DMS79 (cell line): ENCODE measurements around the gene MPPE1.

Experiments
- DNase-seq: peaks from one replicate; lab custom pipeline; 2025; lab: John Stamatoyannopoulos, UW

The MPPE1 gene

DNA sequence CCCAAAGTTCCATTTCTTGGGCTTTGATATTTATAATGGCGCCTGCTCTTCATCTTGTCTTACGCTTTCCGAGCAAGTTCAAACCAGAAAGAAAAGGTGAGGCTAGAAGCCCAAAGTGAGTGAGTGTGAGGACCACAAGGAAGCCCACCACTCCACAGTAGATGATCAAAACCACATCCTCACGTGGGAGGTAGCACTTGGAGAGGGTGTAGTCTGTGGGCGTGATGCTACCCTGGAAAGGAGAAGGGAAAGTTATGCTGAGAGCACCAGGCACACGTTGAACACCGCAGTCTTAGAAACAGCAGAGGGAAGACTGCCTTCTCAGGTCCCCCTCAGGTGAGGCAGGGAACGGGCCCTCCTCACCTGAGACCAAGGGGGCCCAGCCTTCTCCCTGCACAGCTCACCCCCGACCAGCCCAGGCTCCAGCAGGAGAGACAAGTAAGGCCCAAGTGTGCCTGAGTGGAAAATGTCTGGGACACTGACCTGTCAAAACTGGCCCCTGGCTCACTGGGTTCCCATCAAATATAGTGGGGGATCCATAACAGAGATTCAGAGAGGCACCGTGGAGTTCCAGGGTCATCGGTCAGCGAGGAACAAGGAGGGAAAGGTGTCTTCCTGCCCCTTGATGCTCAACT, 23.6 kb downstream of the MPPE1 start:
- DNase-seq = no peak

- no peak for DNase-seq
Observed at GRCh38 chr18:11883153-11883552, 25.0 kb downstream of the MPPE1 start.

- DNase-seq = no peak
Observed at GRCh38 chr18:11882636-11883035, 25.5 kb downstream of the MPPE1 start.

DNA sequence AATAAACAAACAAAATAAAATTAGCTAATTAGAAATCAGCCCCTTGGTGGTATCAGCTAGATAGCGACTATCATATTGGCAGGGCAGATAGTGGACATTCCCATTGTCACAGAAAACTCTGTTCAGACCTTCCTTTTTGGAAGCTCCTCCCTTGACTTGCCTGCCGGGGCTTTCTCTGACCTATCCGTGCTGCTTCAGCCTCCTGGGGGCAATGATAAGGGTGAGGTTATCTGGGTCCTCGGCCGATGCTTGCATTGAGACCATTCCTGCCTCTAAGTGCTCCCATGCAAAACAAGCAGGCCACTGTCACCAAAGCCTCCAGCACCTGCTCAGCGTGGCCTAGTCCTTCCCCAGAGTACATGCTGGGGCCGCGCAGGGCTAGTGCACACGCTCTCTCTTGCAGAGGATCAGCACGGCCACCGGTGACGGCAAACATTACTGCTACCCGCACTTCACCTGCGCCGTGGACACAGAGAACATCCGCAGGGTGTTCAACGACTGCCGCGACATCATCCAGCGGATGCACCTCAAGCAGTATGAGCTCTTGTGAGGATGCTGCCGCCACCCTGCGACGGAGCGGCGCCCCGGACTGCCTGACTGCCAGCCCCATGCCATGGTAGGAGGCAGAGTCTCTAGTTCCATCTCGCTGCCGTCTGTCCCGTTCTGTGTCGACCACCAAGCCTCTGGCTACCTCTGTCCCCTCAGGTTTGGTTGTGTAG, 27.4 kb downstream of the MPPE1 start:
- DNase-seq = no peak

GRCh38 chr18:11877497-11878135, 30.5 kb downstream of the MPPE1 start:
- no peak for DNase-seq

- no peak for DNase-seq
Observed at GRCh38 chr18:11874676-11875075, 33.4 kb downstream of the MPPE1 start.

- no peak for DNase-seq
Observed at GRCh38 chr18:11873670-11874340, 34.3 kb downstream of the MPPE1 start.

GRCh38 chr18:11872479-11873136, 35.5 kb downstream of the MPPE1 start:
- DNase-seq = no peak

DNA sequence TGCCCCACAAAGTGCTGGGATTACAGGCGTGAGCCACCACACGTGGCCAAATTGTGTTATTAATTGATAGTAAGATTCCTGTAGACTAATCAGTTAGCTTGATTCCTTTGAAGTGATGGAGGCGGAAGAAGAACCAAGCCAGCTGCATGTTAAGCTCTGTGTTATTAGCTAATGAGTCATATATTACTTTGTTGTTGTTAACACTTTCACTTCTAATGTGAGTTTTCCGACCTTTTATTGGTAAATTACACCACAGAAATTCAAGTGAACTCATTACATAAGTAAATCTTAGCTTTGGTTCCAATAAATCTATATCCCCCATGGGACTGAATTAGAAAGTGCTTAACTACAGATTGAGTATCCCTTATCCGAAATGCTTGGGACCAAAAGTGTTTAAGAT, 36.6 kb downstream of the MPPE1 start:
- no peak for DNase-seq

- DNase-seq = no peak
Observed at GRCh38 chr18:11868230-11868629, 39.9 kb downstream of the MPPE1 start.

DNA sequence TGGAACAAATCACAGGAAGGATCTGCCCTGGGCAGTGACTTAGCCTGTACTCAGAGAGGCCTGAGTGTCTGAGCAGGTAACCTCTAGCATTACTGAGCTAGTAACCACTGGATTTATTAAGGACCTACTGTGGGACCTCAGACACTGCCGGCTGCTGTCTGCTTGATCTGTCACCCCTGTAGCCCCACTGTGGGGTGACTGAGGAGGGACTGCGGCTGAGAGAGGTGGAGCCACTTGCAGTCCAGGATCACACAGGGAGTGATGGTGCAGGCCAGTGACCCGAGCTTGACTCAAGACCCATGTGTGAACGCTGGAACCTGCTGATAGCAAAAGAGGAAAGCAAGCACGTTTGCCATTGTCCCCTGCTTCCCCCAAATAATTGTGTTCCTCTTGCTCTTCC, 41.4 kb downstream of the MPPE1 start:
- DNase-seq = no peak

- DNase-seq = no peak
Observed at GRCh38 chr18:11866329-11866728, 41.8 kb downstream of the MPPE1 start.

- no peak for DNase-seq
Observed at GRCh38 chr18:11865071-11865470, 43.0 kb downstream of the MPPE1 start.

- no peak for DNase-seq
Observed at GRCh38 chr18:11864471-11864870, 43.6 kb downstream of the MPPE1 start.

- no peak for DNase-seq
Observed at GRCh38 chr18:11862468-11863137, 45.5 kb downstream of the MPPE1 start.

DNA sequence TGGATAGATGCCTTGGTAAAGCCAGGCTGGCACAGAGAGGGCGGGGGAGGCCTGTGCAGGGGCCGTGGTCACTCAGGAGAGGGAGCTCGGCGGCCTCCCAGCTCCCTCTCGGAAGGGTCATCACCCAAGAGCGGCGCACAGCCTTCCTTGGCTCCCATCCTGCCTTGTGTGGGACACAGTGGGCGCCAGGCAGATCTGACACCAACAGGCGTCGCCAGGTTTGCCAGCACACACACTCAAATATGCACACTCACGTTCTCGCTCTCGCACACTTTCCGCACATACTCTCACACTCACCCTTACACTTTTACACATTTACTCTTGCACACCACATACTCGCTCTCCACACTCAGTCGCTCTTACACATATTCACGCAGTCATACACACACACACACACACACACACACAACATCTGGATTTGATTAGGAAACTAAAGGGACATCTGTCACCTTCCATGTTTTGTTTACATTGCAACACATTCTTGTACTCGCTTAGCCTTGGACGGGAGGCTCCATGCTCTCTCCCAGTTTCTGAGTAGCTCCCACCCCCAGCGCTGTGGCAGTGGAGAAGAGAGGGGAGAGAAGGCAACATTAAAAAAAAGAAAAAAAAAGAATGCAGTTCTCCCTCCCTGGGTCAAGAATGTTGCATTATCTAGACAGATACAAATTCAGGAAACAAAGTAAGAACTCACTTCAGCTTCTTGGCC, 46.4 kb downstream of the MPPE1 start:
- DNase-seq = no peak

- DNase-seq = no peak
Observed at GRCh38 chr18:11860594-11861450, 47.3 kb downstream of the MPPE1 start.

DNA sequence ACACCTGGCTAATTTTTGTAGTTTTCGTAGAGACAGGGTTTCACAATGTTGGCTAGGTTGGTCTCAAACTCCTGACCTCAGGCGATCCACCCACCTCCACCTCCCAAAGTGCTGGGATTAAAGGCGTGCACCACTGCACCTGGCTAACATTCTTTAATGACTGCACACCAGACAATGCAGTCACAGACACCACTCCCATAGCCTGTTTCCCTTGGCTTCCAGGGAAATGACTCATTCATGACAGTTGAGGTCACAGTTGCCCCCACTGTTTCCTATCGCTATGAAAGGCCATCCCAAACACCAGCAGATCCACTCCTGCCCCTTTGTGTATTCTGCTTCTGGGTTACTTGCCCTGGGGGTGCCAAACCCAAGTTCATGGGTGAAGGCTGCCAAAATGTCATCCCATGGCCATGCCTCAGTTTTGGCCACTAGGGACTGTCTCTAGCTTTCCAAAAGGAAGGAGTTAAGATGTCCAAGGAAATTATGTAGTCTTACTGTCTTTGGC, 48.2 kb downstream of the MPPE1 start:
- no peak for DNase-seq

- DNase-seq = no peak
Observed at GRCh38 chr18:11859282-11859830, 48.8 kb downstream of the MPPE1 start.
